GM12891 (cell line): ENCODE measurements around the gene ATP5ME.

Experiments used
- PAX5 ChIP-seq: IDR thresholded peaks from 2 replicates; pipeline ENCODE4 v1.6.1; 2011; ENCODE audit warnings: low read length, moderate library complexity, mild to moderate bottlenecking; ENCODE audit not compliant: insufficient read depth, severe bottlenecking
- POLR2A ChIP-seq: IDR thresholded peaks from 2 replicates; pipeline ENCODE4 v1.6.1; 2011; ENCODE audit warnings: low read depth, low read length, control low read depth
- POLR2AphosphoS5 ChIP-seq: IDR thresholded peaks from 2 replicates; pipeline ENCODE4 v1.6.1; 2011; ENCODE audit warnings: low read depth, low read length, control low read depth
- SPI1 ChIP-seq: IDR thresholded peaks from 2 replicates; pipeline ENCODE4 v1.6.1; 2011; ENCODE audit warnings: low read depth, low read length, control low read depth
- TAF1 ChIP-seq: IDR thresholded peaks from 2 replicates; pipeline ENCODE4 v1.6.1; 2011; ENCODE audit warnings: low read depth, low read length, control low read depth

GRCh38 chr4:721261-722168 lies 47.4 kb upstream of the ATP5ME start:
- no peak for TF ChIP-seq POLR2AphosphoS5
- TF ChIP-seq POLR2A: no peak
- TF ChIP-seq PAX5: no peak
- TF ChIP-seq TAF1: no peak
- TF ChIP-seq SPI1: no peak
